COR-L47 (cell line): ENCODE results near the gene MGME1.
A peak's percentile ranks its signal among the peaks of the same experiment; 100 is the strongest.

Source experiments
- DNase-seq: peaks from one replicate; lab custom pipeline; 2025; lab: John Stamatoyannopoulos, UW

Gene MGME1

DNA sequence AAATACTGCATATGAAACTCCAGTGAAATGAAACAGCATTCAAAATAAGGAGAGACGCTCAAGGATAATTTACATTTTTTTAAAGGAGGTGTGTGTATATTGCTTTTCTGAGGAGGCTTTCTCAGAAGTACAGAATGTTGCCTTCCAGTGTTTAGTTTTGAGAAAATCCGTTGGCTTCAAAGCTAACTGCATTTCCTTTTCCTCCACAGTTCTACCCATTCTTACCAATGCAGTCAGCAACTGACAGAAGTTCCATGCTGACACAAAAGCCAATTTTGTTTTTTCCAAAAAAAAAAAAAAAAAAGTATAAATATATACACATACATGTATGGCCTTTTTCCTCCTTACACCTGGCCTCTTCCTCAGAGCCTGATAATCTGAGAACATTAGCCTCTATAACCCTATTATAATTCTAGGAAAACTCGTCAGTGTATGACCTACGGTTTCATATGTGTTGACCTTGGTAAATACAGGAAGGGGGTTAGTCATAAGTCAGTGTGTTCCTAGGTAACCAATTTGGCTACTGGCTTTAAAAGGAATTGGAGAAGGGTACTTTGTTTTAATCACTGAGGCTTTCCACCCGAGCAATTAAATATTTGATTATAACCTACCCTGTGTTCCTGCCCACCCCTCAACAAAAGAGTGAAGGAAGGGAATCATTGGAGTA is 24.2 kb downstream of the MGME1 start:
- no peak for DNase-seq

DNA sequence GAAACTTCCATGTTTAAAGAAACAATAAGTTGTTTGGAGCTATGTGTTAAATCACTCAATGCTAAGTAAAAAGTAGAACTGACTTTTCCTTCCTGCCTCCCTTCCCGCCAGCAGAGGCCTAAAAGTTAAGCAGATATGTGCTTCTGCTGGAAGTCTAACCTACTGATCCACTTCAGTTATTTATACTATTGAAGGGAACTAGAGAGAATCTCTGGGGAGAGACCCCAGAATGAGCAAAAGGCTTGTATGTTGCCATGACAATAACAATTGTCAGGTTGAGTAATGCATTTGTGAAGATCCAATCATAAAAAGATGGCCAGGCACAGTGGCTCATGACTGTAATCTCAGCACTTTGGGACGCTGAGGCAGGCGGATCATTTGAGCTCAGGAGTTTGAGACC is 24.7 kb downstream of the MGME1 start:
- no peak for DNase-seq

DNA sequence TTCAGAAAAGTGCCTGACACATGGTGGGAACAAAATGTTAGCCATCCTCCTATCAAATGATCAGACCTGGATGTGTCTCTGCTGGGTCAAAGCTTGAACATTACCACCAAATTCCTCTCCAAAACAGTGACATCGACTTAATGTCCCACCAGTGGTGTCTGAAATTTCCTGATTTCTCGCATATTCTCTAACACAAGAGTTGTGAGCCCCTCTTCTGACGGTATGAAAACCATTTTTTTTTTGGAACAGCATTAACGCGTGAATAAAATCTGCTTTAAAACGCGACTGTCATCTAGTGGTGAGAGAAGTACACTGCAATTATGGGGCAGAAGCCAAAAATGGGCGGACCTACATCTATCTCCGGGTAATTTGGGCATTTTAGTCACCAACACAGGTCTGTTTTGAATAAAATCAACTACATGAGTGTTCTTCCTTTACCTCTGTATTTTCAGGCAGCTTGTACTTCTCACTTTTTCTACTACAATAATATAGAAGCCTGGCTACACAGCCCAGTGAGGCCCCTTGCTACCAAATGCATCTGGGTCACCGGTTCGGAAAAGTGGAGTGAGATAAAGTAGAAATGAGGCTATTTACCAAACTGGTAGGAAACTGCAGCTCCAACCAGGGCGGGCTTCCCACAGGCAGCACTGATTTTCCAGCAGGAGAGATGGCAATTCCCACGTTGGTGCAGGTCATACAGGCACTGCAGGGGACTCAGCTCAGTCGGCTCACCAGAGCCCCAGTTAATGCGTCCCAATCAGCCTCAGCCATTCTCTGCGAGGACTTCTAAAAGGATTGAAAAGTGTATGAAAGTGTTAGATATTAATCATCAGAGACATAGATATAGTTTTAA is 27.4 kb downstream of the MGME1 start:
- DNase-seq: peak; percentile 54

DNA sequence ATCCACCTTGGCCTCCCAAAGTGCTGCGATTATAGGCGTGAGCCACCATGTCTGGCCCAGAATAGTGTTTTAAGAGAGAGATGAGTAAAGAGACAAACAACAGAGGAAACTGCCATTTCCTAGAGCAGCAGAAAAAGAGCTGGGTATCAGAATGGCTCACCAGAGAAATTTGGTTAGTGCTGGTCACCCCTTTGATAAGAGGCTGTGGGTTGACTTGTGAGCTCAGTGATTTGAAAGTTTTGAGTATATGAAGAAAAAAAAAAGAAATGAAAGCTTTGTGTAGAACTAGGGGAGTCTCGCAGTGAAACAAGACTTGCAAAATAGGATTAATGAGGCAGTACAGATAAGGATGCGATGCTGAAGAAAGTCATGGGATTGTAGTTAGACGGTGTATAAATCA is 29.6 kb downstream of the MGME1 start:
- no peak for DNase-seq

DNA sequence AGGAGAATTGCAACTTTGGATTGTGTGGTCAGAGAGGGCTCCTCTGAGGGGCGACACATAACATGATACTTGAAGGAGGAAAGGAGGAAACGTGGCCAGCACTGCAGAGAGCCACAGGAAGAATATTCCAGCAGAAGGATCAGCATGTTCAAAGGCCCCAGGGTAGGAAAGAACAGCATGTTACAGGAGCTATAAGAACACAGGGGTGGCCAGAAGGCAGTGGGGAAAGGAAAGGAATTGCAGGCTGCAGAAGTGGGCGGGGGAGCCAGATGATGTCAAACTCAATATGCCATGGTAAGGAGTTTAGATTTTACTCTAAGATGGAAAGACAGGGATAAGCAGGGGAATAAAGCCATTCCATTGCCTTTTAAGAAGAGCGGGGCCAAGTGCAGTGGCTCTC is 30.7 kb downstream of the MGME1 start:
- no peak for DNase-seq

DNA sequence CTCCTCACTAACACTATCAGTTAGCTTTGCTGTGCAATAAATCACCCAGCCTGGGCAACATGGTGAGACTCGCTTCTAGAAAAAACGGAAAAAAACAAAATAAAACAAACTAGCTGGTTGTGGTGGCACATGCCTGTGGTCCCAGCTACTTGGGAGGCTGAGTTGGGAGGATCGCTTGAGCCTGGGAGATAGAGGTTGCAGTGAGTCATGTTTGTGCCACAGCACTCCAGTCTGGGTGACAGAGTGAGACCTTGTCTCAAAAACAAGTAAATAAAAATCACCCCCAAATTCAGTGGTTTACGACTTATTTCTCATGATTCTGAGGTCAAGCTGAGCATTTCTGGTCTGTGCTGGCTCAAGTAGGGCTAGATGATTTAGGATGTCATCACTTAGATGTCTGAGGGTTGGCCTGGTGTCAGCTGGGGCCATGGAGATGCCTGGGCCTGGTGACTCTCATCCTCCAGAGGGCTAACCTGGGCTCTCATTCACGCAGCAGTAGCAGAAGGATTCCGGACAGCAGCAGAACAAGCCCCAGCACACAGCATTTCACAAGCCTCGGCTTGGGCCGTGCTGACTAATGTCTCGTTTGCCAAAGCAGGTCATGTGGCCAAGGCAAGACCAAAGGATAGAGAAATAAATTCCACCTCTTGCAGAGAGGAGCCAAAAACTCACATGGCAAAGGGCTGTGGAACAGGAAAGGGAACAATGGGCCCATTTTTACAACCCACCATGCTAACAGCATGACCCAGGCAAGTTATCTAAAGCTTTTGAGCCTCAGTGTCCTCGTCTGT is 32.5 kb downstream of the MGME1 start:
- no peak for DNase-seq

DNA sequence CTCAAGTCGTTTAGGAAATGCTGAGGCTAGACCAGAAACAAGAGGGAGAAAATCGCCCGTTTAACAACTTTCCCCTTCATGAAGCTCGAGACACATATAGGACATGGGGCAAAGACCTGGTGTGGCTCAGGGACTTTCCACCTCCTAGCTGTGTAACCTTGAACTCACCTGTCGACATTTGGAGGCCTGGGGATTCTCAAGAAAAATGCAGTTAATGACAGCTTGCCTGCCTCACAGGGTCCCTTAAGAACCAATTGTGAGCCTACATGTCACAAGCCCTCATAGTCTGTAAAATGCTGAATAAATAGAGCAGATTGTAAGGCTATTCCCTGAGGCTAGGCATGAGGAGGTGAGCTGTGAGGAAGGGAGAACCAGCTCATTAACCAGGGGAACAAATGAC is 35.1 kb downstream of the MGME1 start:
- no peak for DNase-seq

DNA sequence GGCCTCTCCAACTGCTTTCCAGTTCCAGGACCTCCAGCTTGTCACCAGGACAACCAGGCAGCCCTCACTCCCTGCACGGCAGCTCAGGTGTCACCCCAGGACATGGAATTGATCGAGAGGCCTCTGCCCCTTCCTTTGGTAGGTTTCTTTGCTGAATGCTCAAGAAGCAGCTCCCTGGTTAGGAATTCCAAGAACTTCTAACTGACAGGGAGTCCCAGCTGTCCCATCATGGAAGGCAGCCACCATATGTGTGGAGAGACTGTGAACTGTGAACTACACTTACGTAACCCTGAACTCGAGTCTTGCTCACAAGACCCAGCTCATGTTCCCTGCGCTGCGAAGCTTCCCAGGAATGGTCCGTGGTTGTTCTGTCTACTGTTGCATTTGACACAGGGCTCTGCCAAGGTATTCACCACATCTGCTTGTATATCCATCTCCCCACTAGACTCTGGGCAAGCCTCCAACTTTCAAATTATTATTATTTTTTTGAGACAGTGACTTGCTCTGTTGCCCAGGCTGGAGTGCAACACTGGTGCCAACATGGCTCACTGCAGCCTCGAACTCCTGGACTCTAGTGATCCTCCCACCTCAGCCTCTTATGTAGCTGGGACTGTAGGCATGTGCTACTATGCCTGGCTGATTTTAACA is 35.7 kb downstream of the MGME1 start:
- no peak for DNase-seq

DNA sequence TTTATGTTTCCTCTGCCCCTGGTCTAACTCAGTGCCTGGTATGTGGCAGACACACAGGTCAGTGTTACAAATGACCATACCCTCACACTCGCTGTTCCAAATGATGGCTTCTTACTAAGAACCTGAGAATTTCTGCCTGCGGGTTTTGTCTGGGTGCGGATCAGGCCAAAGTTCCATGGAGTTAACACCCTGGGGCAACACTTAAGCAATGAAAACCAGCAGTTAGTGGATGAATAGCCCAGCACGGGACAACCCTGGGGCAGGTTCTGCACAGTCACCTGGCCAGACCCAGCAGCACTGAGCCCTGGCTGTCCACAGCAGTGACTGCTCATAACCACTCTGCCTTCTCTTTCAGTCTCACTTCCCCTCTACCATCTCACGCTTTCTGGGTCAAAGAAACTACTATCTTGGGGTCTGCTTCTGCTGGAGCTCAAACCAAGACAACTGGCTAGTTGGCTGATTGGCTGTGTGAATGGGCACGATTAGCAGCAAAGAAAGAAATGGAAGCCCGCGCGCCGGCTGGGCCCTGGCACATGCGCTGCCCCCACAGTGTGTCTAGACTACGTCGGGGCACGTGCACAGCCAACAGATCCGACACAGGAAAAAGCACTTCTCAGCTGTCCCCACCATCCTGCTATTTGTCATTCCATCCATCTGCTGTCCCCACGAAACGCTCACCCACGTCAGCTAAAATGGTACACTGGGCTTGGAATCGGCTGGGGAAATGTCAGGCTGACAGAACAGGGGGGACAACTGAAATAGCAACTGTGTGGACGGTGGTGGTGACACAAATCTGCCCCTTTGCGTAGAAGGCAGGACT is 36.6 kb downstream of the MGME1 start:
- no peak for DNase-seq

DNA sequence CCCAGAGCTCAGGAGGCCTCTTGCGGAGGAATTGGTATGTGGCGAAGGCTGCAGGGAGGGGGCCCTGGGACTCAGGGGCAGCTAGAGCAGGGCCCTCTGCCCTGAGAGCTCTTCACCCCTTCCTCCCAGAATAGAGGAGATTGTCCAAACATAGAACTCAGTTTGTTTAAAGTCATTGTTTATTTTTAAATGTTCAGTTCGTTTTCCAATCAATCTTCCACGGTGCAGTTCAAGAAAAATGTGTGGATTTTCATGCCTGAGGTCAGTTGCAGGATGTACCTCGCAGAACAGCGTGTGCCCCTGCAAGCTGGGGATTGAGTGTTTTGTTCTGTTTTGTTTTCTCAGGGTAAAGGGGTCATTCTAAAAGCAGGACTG is 37.2 kb downstream of the MGME1 start:
- no peak for DNase-seq

DNA sequence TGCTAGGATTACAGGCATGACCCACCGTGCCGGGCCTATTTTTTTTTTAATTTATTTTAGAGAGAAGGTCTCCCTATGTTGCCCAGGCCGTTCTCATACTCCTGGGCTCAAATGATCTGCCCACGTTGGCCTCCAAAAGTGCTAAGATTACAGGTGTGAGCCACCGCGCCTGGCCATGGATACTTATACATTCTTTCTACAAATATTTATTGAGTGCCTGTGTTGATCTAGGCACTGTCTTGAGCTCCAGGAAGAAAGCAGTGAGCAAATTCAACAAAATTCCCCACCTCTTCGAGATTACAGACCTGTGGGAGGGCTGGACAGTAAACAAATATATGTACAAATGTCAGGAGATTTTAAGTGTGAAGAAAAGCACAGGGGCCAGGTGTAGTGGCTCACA is 37.9 kb downstream of the MGME1 start:
- no peak for DNase-seq

DNA sequence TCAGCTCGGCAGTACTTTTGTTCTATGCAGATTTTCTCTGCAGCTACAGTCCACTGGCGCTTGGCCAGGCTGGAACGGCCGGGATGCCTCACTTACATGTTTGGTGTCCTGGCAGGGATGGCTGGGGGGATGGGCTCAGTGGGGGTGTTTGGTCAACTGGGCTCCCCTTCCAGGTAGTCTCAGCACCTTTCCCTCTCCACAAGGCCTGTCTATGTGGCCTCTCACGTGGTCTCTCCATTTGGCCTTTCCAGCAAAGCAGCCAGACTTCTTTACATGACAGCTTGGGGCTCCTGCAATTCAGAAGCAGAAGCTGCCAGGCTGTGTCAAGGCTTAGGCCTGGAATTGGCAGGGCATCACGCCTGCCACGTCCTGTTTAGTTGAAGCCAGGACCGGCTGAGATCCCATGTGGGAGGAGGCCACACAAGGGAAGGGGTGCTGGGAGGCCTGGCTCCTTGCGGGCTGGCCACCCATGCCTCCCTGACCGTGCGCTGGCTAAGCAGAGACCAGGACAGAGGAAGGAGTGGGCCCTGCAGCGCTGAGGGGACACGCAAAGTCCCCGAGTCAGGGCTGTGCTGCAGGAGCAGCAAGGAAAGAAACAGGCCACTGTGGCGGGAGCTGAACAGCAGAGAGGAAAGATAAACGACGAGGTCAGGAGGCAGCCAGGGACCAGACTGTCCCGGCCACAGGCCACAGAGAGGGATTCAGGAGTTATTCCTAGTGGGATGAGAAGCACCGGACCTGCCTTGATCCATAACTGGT is 38.9 kb downstream of the MGME1 start:
- no peak for DNase-seq

DNA sequence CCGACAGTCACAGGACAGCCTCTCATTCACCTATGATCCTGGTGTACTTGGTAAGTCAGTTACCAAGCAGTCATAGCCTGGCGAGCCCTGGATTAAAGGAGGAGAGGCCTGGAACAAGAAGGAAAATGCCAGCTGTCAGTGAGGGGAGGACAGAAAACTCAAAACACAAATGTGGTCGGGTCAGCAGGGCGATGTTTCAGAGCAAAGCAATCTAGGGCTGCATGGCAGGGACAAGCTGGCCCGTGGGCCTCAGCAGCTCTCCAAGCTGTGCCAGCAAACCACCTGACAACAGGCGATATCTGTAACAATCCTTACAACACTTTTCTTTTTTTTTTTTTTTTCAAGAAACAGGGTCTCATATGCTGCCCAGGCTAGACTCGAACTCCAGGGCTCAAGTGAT is 40.3 kb downstream of the MGME1 start:
- no peak for DNase-seq

DNA sequence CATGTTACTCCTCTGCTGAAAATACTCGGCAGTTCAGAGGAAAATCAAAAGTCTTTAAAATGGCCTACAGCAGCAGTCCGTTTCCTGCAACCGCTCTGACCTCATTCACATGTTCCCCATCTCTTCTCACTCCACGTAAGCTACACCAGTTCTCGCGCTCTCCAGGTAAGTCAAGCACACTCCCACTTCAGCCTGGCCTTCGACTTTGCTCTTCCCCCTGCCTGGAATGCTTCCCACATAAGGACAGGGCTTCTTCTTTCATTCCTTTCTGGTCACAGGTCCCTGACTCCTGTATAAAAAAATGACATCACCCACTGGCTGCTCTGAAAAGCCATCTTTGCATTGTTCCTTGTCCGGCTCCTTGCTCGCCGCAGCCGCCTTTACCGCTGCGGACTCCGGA is 42.7 kb downstream of the MGME1 start:
- DNase-seq: no peak

DNA sequence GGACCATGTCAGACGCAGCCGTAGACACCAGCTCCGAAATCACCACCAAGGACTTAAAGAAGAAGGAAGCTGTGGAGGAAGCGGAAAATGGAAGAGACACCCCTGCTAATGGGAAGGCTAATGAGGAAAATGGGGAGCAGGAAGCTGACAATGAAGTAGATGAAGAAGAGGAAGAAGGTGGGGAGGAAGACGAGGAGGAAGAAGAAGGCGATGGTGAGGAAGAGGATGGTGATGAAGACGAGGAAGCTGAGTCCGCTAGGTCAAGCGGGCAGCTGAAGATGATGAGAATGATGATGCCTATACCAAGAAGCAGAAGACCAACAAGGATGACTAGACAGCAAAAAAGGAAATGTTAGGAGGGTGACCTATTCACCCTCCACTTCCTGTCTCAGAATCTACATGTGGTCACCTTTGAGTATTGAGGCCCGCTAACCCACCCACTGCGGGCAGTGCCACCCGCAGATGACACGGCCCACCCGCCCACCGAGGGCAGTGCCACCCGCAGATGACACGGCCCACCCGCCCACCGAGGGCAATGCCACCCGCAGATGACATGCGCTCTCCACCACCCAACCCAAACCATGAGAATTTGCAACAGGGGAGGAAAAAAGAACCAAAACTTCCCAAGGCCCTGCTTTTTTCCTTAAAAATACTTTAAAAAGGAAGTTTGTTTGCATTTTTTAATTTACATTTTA is 43.3 kb downstream of the MGME1 start:
- no peak for DNase-seq

DNA sequence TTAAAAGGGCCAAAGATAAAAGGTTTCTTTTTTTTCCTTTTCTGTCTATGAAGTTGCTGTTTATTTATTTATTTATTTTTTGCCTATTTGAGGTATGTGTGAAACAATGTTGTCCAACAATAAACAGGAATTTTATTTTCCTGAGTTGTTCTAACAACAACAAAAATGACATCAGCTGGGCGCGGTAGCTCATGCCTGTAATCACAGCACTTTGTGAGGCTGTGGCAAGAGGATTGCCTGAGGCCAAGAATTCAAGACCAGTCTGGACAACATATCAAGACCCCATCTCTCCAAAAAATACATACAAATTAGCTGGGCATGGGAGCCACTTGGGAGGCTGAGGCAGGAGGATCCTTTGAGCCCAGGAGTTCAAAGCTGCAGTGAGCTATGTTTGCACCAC is 44.1 kb downstream of the MGME1 start:
- DNase-seq: no peak

DNA sequence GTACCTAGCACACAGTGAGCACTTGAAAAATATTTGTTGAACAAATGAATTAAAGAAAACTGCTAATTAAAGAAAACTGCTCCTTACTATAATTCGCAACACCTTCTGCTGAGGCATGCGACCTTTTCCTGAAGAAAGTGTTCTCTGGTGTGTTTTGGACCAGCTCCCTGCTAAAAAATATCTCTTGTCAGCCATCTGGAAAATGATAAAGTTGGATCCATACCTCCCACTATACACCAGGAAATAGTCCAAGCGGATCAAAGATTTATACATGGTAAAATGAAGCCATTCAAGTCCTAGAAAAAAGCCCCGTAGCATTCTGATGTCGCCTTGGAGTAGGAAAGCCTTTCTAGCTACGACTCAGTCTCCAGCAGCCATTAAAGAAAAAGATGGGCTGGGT is 45.6 kb downstream of the MGME1 start:
- DNase-seq: no peak

DNA sequence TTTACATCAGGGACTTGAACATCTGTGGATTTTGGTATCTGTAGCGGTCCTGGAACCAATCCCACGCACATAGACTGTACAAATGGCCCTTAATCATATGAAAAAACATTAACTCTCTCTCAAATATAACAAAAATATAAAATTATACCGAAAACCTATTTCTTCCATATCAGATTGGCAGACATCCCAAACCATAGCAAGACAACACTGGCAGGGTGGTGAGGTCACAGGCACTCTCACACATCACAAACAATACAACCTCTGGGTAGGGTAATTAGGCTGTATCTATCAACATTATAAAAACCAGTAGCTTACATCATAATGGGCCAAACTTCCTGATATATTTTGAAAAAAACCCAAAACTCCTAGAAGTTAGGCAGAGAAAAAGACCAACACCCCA is 48.0 kb downstream of the MGME1 start:
- DNase-seq: no peak

DNA sequence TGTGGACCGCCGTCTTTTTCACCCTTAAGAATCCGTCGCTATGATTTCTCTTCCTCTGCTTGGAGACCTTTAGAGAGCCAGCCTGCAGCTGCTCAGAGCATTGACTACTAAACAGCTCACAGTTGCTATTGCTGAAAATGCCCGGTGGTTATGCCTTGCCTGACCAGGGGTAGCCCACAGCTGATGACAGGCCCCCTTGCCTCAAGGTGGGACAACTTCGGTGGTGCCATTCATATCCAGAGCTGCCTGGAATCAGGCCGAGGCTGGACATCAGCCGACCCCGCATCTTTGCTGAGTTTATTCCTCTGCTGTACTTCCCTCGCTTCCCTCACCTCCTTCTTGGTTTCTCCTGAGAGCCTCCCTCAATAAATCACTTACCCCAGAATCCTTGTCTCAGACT is 49.3 kb downstream of the MGME1 start:
- no peak for DNase-seq

DNA sequence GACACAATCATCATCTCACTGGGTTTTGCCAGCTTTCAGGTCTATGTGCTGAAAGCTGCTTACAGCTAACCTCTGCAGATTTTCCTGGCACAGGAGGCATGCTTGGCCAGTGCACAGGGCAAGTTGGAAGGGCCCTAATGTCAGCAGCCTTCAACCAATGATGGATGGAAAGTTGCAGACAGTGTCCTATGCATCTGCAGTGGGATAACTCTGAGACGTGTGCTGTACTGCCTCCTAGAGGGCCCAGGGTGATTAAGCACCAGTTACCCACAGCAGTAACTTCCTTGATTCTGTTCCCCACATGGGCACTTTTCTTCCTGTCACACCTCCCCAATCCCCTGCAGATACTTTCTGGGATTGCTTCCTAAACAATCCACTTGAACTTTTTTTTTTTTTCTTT is 50.2 kb downstream of the MGME1 start:
- DNase-seq: no peak
